ENCODE measurements around the gene PRKG1. TPM values are rescaled to one million over a fixed set of nuclear protein-coding genes. Genes with fewer than 3 reads are reported as not detected.

PRKG1 gene
- total and polyA plus RNA-seq, 2 donors (not counting 1 experiment from before 2014, with no cell fraction given): not detected

DNA sequence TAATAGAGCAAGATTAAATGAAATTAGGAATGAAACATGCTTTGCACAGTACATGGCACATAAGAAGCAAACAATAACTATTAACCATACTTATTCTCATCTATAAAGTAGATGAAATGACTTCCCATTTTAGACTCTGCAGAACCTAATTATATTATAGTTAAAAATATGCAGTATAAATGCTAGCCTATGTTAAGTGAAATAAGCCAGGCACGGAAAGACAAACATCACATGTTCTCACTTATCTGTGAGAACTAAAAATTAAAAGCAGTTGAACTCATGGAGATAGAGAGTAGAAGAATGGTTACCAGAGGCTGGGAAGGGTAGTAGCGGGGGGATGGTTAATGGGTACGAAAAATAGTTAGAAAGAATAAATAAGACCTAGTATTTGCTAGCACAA lies 247.0 kb downstream of the PRKG1 start:
- no peak overlapping the region for H3K27ac Mint-ChIP-seq
- intact Hi-C loops (cut with micrococcal nuclease): no loop called here
- 100% methylated on average over 1 of the region's 3 CpGs for WGBS (ENCODE audit: insufficient coverage)
- Histone ChIP-seq H3K4me3 (ENCODE audit: control extremely low read depth in 1 of 5, extremely low read depth in 1 of 5, insufficient read depth in 1 of 5, low read depth in 2 of 5, low read length in 4 of 5) (no peak overlapping the region), H3K79me2 (ENCODE audit: control insufficient read depth, insufficient read depth, low read length) (no peaks in the 10 kb centered on the region), H3K4me1 (ENCODE audit: control insufficient read depth in 2 of 2, insufficient read depth in 2 of 2, low read length in 2 of 2) (no peaks in the 10 kb centered on the region), H3K36me3 (replicated peaks in 1 of 2; ENCODE audit: control extremely low read depth in 1 of 2, control insufficient read depth in 1 of 2, extremely low read depth in 1 of 2, insufficient read depth in 2 of 2, low read length in 1 of 2) (no peaks in the 10 kb centered on the region), H4K20me1 (ENCODE audit: control insufficient read depth, insufficient read depth, low read length, poor library complexity, severe bottlenecking) (no peaks in the 10 kb centered on the region), H2AFZ (ENCODE audit: insufficient read depth, low read depth, low read length, poor library complexity, severe bottlenecking) (no peak overlapping the region), H3K27me3 (replicated peaks in 1 of 4; ENCODE audit: control extremely low read depth in 1 of 4, control insufficient read depth in 3 of 4, insufficient read depth in 4 of 4, low read length in 3 of 4) (no peaks in the 10 kb centered on the region), H3K9me3 (ENCODE audit: control extremely low read depth in 1 of 3, control insufficient read depth in 2 of 3, insufficient read depth in 1 of 3, low read length in 2 of 3) (no peaks in the 10 kb centered on the region), H3K27ac (ENCODE audit: low read length in 2 of 2) (no peak overlapping the region), H3K9ac (ENCODE audit: low read length) (no peak overlapping the region), H3K4me2 (replicated peaks; ENCODE audit: low read depth, low read length, poor library complexity, severe bottlenecking) (no peak overlapping the region)
- POLR2A ChIA-PET: no interaction called here
- ATAC-seq (ENCODE audit: low read depth): no peak
- no peaks in the 10 kb centered on the region for H3K9me3 Mint-ChIP-seq (ENCODE audit: insufficient read depth)
- no peak overlapping the region for H3K4me3 Mint-ChIP-seq
- CTCF ChIA-PET: no interaction called here
- no peaks in the 10 kb centered on the region for H3K27me3 Mint-ChIP-seq
- DNase-seq: no peak
- no peaks in the 10 kb centered on the region for H3K4me1 Mint-ChIP-seq
- TF ChIP-seq, protein P1, sequence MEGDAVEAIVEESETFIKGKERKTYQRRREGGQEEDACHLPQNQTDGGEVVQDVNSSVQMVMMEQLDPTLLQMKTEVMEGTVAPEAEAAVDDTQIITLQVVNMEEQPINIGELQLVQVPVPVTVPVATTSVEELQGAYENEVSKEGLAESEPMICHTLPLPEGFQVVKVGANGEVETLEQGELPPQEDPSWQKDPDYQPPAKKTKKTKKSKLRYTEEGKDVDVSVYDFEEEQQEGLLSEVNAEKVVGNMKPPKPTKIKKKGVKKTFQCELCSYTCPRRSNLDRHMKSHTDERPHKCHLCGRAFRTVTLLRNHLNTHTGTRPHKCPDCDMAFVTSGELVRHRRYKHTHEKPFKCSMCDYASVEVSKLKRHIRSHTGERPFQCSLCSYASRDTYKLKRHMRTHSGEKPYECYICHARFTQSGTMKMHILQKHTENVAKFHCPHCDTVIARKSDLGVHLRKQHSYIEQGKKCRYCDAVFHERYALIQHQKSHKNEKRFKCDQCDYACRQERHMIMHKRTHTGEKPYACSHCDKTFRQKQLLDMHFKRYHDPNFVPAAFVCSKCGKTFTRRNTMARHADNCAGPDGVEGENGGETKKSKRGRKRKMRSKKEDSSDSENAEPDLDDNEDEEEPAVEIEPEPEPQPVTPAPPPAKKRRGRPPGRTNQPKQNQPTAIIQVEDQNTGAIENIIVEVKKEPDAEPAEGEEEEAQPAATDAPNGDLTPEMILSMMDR (IDR thresholded peaks at IDR 0.05): no peak
- no peak for TF ChIP-seq EZH2 (IDR thresholded peaks at IDR 0.05; ENCODE audit: borderline replicate concordance, insufficient read depth, low read depth, low read length, poor library complexity, severe bottlenecking)

DNA sequence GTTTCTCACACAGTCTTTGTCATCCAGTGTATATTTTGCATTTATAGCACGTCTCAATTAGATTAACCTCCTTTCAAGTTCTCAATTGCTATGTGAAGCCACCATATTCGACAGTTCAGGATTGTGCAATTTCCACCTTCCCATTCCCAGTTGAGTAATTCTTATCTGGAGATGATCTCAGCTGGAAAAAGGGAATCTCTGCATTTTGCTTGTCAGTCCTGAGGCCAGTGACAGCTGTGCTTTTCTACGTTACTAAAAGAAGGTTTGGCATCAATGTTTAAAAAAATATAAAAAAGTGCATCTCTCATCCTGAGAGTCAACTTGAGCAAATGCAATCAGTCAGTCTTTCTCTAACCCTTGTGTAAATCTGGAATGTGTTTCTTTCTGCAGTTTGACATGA lies 247.7 kb downstream of the PRKG1 start:
- no peaks in the 10 kb centered on the region for H4K20me1 ChIP-seq (ENCODE audit: control insufficient read depth, insufficient read depth, low read length, poor library complexity, severe bottlenecking)
- H3K9me3 Mint-ChIP-seq (ENCODE audit: insufficient read depth): no peaks in the 10 kb centered on the region
- no peaks in the 10 kb centered on the region for H3K4me1 Mint-ChIP-seq
- no peak overlapping the region for H3K27ac Mint-ChIP-seq
- no peak overlapping the region for H3K4me2 ChIP-seq (replicated peaks; ENCODE audit: low read depth, low read length, poor library complexity, severe bottlenecking)
- no peak overlapping the region for H2AFZ ChIP-seq (ENCODE audit: insufficient read depth, low read depth, low read length, poor library complexity, severe bottlenecking)
- H3K27ac ChIP-seq (ENCODE audit: low read length in 2 of 2): no peak overlapping the region
- H3K27me3 ChIP-seq (replicated peaks in 1 of 4; ENCODE audit: control extremely low read depth in 1 of 4, control insufficient read depth in 3 of 4, insufficient read depth in 4 of 4, low read length in 3 of 4): no peaks in the 10 kb centered on the region
- no peaks in the 10 kb centered on the region for H3K36me3 ChIP-seq (replicated peaks in 1 of 2; ENCODE audit: control extremely low read depth in 1 of 2, control insufficient read depth in 1 of 2, extremely low read depth in 1 of 2, insufficient read depth in 2 of 2, low read length in 1 of 2)
- H3K4me1 ChIP-seq (ENCODE audit: control insufficient read depth in 2 of 2, insufficient read depth in 2 of 2, low read length in 2 of 2): no peaks in the 10 kb centered on the region
- ATAC-seq (ENCODE audit: low read depth): no peak
- CTCF ChIA-PET: no interaction called here
- H3K9ac ChIP-seq (ENCODE audit: low read length): no peak overlapping the region
- no peaks in the 10 kb centered on the region for H3K27me3 Mint-ChIP-seq
- H3K4me3 Mint-ChIP-seq: no peak overlapping the region
- whole genome bisulfite sequencing (ENCODE audit: insufficient coverage): no CpG with 5 or more reads among the region's 3 CpGs
- POLR2A ChIA-PET: no interaction called here
- no peak for TF ChIP-seq EZH2 (IDR thresholded peaks at IDR 0.05; ENCODE audit: borderline replicate concordance, insufficient read depth, low read depth, low read length, poor library complexity, severe bottlenecking)
- TF ChIP-seq, protein P1 (IDR thresholded peaks at IDR 0.05): no peak
- no peak overlapping the region for H3K4me3 ChIP-seq (ENCODE audit: control extremely low read depth in 1 of 5, extremely low read depth in 1 of 5, insufficient read depth in 1 of 5, low read depth in 2 of 5, low read length in 4 of 5)
- no peaks in the 10 kb centered on the region for H3K9me3 ChIP-seq (ENCODE audit: control extremely low read depth in 1 of 3, control insufficient read depth in 2 of 3, insufficient read depth in 1 of 3, low read length in 2 of 3)
- intact Hi-C loops (cut with micrococcal nuclease): no loop called here
- DNase-seq: no peak
- no peaks in the 10 kb centered on the region for H3K79me2 ChIP-seq (ENCODE audit: control insufficient read depth, insufficient read depth, low read length)

Data from B cell (primary cell).